Left ventricle myocardium inferior (tissue), 1 donor: ENCODE results near the gene RBPJ. TPM values are rescaled to one million over a fixed set of nuclear protein-coding genes. Genes with fewer than 3 reads are reported as not detected.

ENCODE experiments used
- DNase-seq: peaks from one replicate; pipeline ENCODE4 v3.0.0-alpha.2; 2020
- H3K27ac ChIP-seq: fragments of 200-600 bp; replicated peaks from 2 replicates; pipeline ENCODE4 v1.8.0; 2021
- H3K27me3 ChIP-seq: fragments of 200-600 bp; 2 replicates; pipeline ENCODE4 v1.8.0; 2021; ENCODE audit warnings: low read depth
- H3K36me3 ChIP-seq: fragments of 200-600 bp; 2 replicates; pipeline ENCODE4 v1.8.0; 2021
- H3K4me1 ChIP-seq: fragments of 200-600 bp; 2 replicates; pipeline ENCODE4 v1.8.0; 2021
- H3K4me3 ChIP-seq: fragments of 200-600 bp; 2 replicates; pipeline ENCODE4 v1.8.0; 2021; ENCODE audit warnings: mild to moderate bottlenecking, moderate library complexity
- H3K9me3 ChIP-seq: fragments of 200-600 bp; replicated peaks from 2 replicates; pipeline ENCODE4 v1.8.0; 2021
- intact Hi-C: fragments of 100-400 bp; cut with micrococcal nuclease; formaldehyde crosslinking; loops from one replicate; pipeline ENCODE4 v1.11.0; 2022
- total RNA-seq: library from RNA; stranded (reverse); fragmentation: NEBNext Ultra II Directional; extraction: Animal tissue kit (Norgen Biotek cat#: 25700); gene quantifications from one replicate; pipeline ENCODE4 v1.2.1, GENCODE V29; 2021
- TF ChIP-seq, protein P1 (sequence below): fragments of 200-600 bp; IDR thresholded peaks from 2 replicates; pipeline ENCODE4 v1.8.0; 2021; ENCODE audit warnings: antibody characterized with exemption, mild to moderate bottlenecking, borderline replicate concordance
- donor health status: DM: no; HTN: yes; CAD: no; lungs with severe emphysema.

RBPJ gene
- total RNA-seq, 1 donor from 2014 or later, result 36.5 TPM

GRCh38 chr4:26384380-26385057, 63.7 kb downstream of the RBPJ start:
- Histone ChIP-seq H3K27me3 (no peaks in the 10 kb centered on the region), H3K27ac (no peak overlapping the region), H3K4me3 (no peak overlapping the region), H3K4me1 (peaks cover 24% of the 10 kb centered on the region), H3K9me3 (peaks cover 6% of the 10 kb centered on the region), H3K36me3 (peaks cover 32% of the 10 kb centered on the region)
- TF ChIP-seq, protein P1, sequence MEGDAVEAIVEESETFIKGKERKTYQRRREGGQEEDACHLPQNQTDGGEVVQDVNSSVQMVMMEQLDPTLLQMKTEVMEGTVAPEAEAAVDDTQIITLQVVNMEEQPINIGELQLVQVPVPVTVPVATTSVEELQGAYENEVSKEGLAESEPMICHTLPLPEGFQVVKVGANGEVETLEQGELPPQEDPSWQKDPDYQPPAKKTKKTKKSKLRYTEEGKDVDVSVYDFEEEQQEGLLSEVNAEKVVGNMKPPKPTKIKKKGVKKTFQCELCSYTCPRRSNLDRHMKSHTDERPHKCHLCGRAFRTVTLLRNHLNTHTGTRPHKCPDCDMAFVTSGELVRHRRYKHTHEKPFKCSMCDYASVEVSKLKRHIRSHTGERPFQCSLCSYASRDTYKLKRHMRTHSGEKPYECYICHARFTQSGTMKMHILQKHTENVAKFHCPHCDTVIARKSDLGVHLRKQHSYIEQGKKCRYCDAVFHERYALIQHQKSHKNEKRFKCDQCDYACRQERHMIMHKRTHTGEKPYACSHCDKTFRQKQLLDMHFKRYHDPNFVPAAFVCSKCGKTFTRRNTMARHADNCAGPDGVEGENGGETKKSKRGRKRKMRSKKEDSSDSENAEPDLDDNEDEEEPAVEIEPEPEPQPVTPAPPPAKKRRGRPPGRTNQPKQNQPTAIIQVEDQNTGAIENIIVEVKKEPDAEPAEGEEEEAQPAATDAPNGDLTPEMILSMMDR, result no peak
- intact Hi-C loops, result no loop called here
- no peak for DNase-seq

- Histone ChIP-seq H3K36me3 (peaks cover 40% of the 10 kb centered on the region), H3K27ac (no peak overlapping the region), H3K4me3 (no peak overlapping the region), H3K27me3 (no peaks in the 10 kb centered on the region), H3K4me1 (peaks cover 17% of the 10 kb centered on the region), H3K9me3 (peaks cover 6% of the 10 kb centered on the region)
- TF ChIP-seq, protein P1, result no peak
- intact Hi-C loops, result no loop called here
- no peak for DNase-seq
Measured at GRCh38 chr4:26385690-26386089, 64.9 kb downstream of the RBPJ start.

DNA sequence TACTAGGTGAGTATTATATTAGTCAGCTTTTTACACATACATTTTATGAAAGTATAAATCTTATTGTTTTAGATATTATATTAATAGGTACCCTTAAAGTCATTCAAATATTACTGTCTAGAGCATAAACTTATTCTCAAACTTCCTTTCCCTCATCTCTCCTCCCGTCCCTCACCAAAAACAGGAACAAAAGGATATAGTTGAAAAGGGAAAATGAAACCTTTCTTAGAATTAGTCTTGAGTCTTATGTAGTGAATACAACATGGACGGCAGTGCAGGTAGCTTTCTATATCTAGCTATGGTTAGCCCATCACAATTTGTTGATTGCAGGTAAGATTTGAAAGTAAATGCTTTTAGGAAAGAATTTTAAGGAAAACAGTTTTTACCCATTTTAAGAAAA, 65.6 kb downstream of the RBPJ start:
- H3K36me3 ChIP-seq, result peaks cover 40% of the 10 kb centered on the region
- peaks cover 10% of the 10 kb centered on the region for H3K4me1 ChIP-seq
- DNase-seq, result no peak
- H3K4me3 ChIP-seq, result no peak overlapping the region
- H3K9me3 ChIP-seq, result peaks cover 6% of the 10 kb centered on the region
- no peaks in the 10 kb centered on the region for H3K27me3 ChIP-seq
- H3K27ac ChIP-seq, result no peak overlapping the region
- TF ChIP-seq, protein P1, result no peak
- intact Hi-C loops, result no loop called here

GRCh38 chr4:26388671-26389070, 67.9 kb downstream of the RBPJ start:
- H3K9me3 ChIP-seq, result peaks cover 6% of the 10 kb centered on the region
- H3K4me3 ChIP-seq, result no peak overlapping the region
- no peak overlapping the region for H3K27ac ChIP-seq
- peaks cover 45% of the 10 kb centered on the region for H3K36me3 ChIP-seq
- TF ChIP-seq, protein P1, result no peak
- intact Hi-C loops, result no loop called here
- no peak for DNase-seq
- no peaks in the 10 kb centered on the region for H3K27me3 ChIP-seq
- no peaks in the 10 kb centered on the region for H3K4me1 ChIP-seq

DNA sequence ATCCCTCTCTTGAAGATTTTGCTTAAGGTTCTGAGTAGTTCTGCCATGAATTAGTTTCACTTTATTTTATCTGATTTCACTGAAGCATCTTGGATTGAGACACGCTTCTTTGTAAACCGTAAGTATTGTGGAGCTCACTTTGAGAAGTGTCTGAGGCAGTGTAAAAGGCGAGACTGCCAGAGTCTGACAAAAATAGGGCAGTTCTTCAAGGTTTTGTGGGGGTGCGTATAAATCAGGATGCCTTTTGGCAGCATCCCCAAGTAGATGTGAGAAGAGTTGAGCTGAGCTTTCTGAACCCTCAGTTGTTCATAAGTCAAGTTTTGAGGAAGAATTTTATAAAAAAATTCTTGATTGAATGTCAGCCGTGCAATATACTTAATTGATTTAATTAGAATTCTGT, 76.3 kb downstream of the RBPJ start:
- H3K27ac ChIP-seq, result no peak overlapping the region
- H3K4me3 ChIP-seq, result no peak overlapping the region
- no peaks in the 10 kb centered on the region for H3K27me3 ChIP-seq
- H3K36me3 ChIP-seq, result peaks cover 5% of the 10 kb centered on the region
- no peaks in the 10 kb centered on the region for H3K9me3 ChIP-seq
- peaks cover 19% of the 10 kb centered on the region for H3K4me1 ChIP-seq
- no peak for DNase-seq
- TF ChIP-seq, protein P1, result no peak
- intact Hi-C loops, result no loop called here
